ENCODE data around the gene SGK1. TPM values are rescaled to one million over a fixed set of nuclear protein-coding genes. Genes with fewer than 3 reads are reported as not detected.

SGK1 gene
- total RNA-seq, 1 experiment from 2014 or later = 7.8 TPM

DNA sequence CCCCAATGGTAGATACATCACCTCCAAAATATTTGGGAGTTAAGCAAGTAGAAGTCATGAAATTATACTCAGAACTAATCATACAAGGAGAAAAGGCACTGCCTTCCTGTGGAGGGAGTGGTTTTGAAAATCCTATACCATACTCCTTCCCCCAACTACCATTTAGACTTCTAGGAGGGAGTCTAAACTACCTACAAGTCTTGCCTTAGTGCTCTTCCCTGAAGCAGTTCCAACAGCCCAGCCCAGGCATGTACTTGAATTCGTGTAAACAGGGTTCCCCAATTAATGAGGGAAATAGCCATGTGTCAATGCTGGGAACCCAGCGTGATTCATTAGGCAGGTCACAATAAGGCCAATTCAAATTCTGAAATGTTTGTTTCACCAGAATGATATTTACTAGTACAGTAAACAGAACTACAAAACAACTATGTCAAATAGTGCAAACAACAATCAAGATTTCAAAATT is 39.1 kb upstream of the SGK1 start:
- no peak for DNase-seq
- Histone ChIP-seq H3K56ac (ENCODE audit: insufficient read length, low read depth, low read length) (no peak overlapping the region), H3K14ac (ENCODE audit: insufficient read depth, low read length) (no peak overlapping the region), H4K5ac (ENCODE audit: insufficient read length, low read depth, low read length) (no peak overlapping the region), H2BK120ac (ENCODE audit: low read depth, low read length, poor library complexity, severe bottlenecking) (no peak overlapping the region), H3K79me2 (ENCODE audit: insufficient read depth, low read length) (no peaks in the 10 kb centered on the region), H3K79me1 (ENCODE audit: insufficient read depth, low read depth, low read length, poor library complexity, severe bottlenecking) (no peaks in the 10 kb centered on the region), H3T11ph (ENCODE audit: low read length) (no peak overlapping the region), H3K23me2 (ENCODE audit: insufficient read length, low read depth, low read length, poor library complexity, severe bottlenecking) (no peaks in the 10 kb centered on the region), H2BK5ac (ENCODE audit: insufficient read length, low read length) (no peak overlapping the region), H2BK20ac (ENCODE audit: low read depth, low read length, poor library complexity, severe bottlenecking) (no peak overlapping the region), H2BK12ac (ENCODE audit: insufficient read length, low read depth, low read length) (no peak overlapping the region), H3K18ac (ENCODE audit: insufficient read length, low read depth, low read length) (no peak overlapping the region), H3K23ac (ENCODE audit: insufficient read length, low read depth, low read length) (no peak overlapping the region), H3K9ac (ENCODE audit: extremely low read depth, insufficient read length, low read length) (no peak overlapping the region), H3K4ac (ENCODE audit: low read depth, low read length) (no peak overlapping the region), H4K8ac (replicated peaks; ENCODE audit: insufficient read length, low read depth, low read length) (no peak overlapping the region), H3K27ac (ENCODE audit: insufficient read length, low read depth, low read length) (no peak overlapping the region), H3K4me2 (ENCODE audit: insufficient read depth, insufficient read length, low read length) (no peak overlapping the region), H3K9me3 (ENCODE audit: control insufficient read depth, low read depth, low read length) (no peaks in the 10 kb centered on the region), H3K4me1 (ENCODE audit: insufficient read depth, low read length) (peaks cover 2% of the 10 kb centered on the region; the same call in 1 of the 2 replicates), H4K91ac (ENCODE audit: insufficient read length, low read depth, low read length) (no peak overlapping the region), H3K27me3 (ENCODE audit: insufficient read depth, low read length) (no peaks in the 10 kb centered on the region), H2AFZ (ENCODE audit: low read length) (no peak overlapping the region), H2AK5ac (ENCODE audit: insufficient read length, low read length) (no peak overlapping the region), H2BK15ac (ENCODE audit: low read depth, low read length) (no peak overlapping the region), H4K20me1 (ENCODE audit: control insufficient read depth, insufficient read depth, insufficient read length) (no peaks in the 10 kb centered on the region)
- WGBS (ENCODE audit: extremely low coverage, insufficient read length, low lambda C conversion rate) = no CpG with 5 or more reads among the region's 2 CpGs
- no peak overlapping the region; a peak in 1 of 5 replicates for H3K4me3 Mint-ChIP-seq
- peaks cover 9 to 16% of the 10 kb centered on the region in 2 experiments; a peak in 4 of 5 replicates for H3K9me3 Mint-ChIP-seq
- H3K27ac Mint-ChIP-seq = no peak overlapping the region
- peaks cover 7 to 14% (median 10%) of the 10 kb centered on the region in 3 experiments for H3K36me3 Mint-ChIP-seq (ENCODE audit: insufficient read depth in 1 of 3, low read depth in 3 of 3)
- H3K27me3 Mint-ChIP-seq (ENCODE audit: low read depth) = no peaks in the 10 kb centered on the region; the same call in 1 of the 2 replicates
- peaks cover 32 to 41% of the 10 kb centered on the region in 2 experiments for H3K4me1 Mint-ChIP-seq
- TF ChIP-seq, protein P1, sequence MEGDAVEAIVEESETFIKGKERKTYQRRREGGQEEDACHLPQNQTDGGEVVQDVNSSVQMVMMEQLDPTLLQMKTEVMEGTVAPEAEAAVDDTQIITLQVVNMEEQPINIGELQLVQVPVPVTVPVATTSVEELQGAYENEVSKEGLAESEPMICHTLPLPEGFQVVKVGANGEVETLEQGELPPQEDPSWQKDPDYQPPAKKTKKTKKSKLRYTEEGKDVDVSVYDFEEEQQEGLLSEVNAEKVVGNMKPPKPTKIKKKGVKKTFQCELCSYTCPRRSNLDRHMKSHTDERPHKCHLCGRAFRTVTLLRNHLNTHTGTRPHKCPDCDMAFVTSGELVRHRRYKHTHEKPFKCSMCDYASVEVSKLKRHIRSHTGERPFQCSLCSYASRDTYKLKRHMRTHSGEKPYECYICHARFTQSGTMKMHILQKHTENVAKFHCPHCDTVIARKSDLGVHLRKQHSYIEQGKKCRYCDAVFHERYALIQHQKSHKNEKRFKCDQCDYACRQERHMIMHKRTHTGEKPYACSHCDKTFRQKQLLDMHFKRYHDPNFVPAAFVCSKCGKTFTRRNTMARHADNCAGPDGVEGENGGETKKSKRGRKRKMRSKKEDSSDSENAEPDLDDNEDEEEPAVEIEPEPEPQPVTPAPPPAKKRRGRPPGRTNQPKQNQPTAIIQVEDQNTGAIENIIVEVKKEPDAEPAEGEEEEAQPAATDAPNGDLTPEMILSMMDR (conservative IDR thresholded peaks at IDR 0.05) = no peak
